Prostate gland (tissue), 2 donors: ENCODE data around the gene CRK.

Source experiments
- POLR2A ChIP-seq: fragments of 450-650 bp; IDR thresholded peaks from one replicate; pipeline ENCODE4 v1.6.1; 2016; ENCODE audit warnings: antibody characterized with exemption, mild to moderate bottlenecking
- POLR2AphosphoS5 ChIP-seq: sonication (generic); formaldehyde crosslinking; IDR thresholded peaks from one replicate; pipeline ENCODE4 v1.6.1; 2017; ENCODE audit warnings: antibody characterized with exemption
- TF ChIP-seq, protein P1 (sequence below), 4 experiments: fragments of 200-600 bp in 2 of 4; fragments of 450-650 bp in 2 of 4; sonication (generic) in 2 of 4; IDR thresholded peaks; 1 replicate in 3 of 4; 2 replicates in 1 of 4; pipeline ENCODE4 v1.5.1; 2016 to 2019; ENCODE audit warnings: antibody characterized with exemption in 4 of 4, mild to moderate bottlenecking in 2 of 4, moderate library complexity in 2 of 4

DNA sequence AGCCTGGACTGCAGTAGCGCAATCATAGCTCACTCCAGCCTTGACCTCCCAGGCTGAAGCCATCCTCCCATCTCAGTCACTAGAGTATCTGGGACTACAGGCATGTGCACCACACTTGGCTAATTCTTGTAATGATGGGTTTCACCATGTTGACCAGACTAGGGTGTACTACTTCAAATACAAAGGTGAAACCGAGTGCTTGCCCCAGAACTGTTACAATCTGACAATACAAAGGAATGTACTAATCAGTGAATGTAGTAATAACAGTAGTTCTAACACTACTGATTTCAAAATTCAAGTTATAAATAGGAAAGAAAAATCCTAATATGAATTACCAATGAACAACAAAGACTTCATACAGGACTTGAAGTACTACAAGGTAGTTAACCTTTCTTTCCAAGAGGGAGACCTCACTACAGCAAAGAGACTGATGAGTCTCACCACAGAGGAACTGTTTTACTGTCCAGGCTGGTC, 24.4 kb downstream of the CRK start:
- TF ChIP-seq, protein P1, sequence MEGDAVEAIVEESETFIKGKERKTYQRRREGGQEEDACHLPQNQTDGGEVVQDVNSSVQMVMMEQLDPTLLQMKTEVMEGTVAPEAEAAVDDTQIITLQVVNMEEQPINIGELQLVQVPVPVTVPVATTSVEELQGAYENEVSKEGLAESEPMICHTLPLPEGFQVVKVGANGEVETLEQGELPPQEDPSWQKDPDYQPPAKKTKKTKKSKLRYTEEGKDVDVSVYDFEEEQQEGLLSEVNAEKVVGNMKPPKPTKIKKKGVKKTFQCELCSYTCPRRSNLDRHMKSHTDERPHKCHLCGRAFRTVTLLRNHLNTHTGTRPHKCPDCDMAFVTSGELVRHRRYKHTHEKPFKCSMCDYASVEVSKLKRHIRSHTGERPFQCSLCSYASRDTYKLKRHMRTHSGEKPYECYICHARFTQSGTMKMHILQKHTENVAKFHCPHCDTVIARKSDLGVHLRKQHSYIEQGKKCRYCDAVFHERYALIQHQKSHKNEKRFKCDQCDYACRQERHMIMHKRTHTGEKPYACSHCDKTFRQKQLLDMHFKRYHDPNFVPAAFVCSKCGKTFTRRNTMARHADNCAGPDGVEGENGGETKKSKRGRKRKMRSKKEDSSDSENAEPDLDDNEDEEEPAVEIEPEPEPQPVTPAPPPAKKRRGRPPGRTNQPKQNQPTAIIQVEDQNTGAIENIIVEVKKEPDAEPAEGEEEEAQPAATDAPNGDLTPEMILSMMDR (IDR thresholded peaks at IDR 0.05), result no peak
- TF ChIP-seq POLR2A (no peak), POLR2AphosphoS5 (no peak)
